GM19328 (cell line): ENCODE measurements around the gene LIN7C.

Source experiments
- ATAC-seq: cut with Tn5 transposase; IDR thresholded peaks from one replicate; pipeline ENCODE4 v1.9.1; 2021; ENCODE audit warnings: mild to moderate bottlenecking, moderate library complexity; ENCODE audit not compliant: unreplicated experiment

Gene LIN7C

GRCh38 chr11:27471589-27472397, 34.8 kb downstream of the LIN7C start:
- ATAC-seq, result peak; percentile 42

- ATAC-seq, result no peak
Observed at GRCh38 chr11:27470826-27471588, 35.6 kb downstream of the LIN7C start.

- ATAC-seq, result no peak
Observed at GRCh38 chr11:27470166-27470565, 36.4 kb downstream of the LIN7C start.

- no peak for ATAC-seq
Observed at GRCh38 chr11:27468995-27469695, 37.4 kb downstream of the LIN7C start.

GRCh38 chr11:27468209-27468994, 38.2 kb downstream of the LIN7C start:
- no peak for ATAC-seq

- ATAC-seq, result no peak
Observed at GRCh38 chr11:27467181-27467913, 39.2 kb downstream of the LIN7C start.

GRCh38 chr11:27466363-27466762, 40.2 kb downstream of the LIN7C start:
- ATAC-seq, result no peak

- no peak for ATAC-seq
Observed at GRCh38 chr11:27465629-27466028, 40.9 kb downstream of the LIN7C start.

GRCh38 chr11:27464909-27465308, 41.7 kb downstream of the LIN7C start:
- no peak for ATAC-seq

- no peak for ATAC-seq
Observed at GRCh38 chr11:27464289-27464696, 42.3 kb downstream of the LIN7C start.

- no peak for ATAC-seq
Observed at GRCh38 chr11:27462543-27462942, 44.0 kb downstream of the LIN7C start.

GRCh38 chr11:27460158-27460978, 46.2 kb downstream of the LIN7C start:
- no peak for ATAC-seq

GRCh38 chr11:27459191-27459590, 47.4 kb downstream of the LIN7C start:
- no peak for ATAC-seq

- ATAC-seq, result no peak
Observed at GRCh38 chr11:27458182-27458581, 48.4 kb downstream of the LIN7C start.

GRCh38 chr11:27456795-27457329, 49.7 kb downstream of the LIN7C start:
- ATAC-seq, result no peak

GRCh38 chr11:27456140-27456794, 50.3 kb downstream of the LIN7C start:
- ATAC-seq, result no peak

GRCh38 chr11:27455667-27456066, 50.9 kb downstream of the LIN7C start:
- ATAC-seq, result no peak

- no peak for ATAC-seq
Observed at GRCh38 chr11:27453701-27454100, 52.9 kb downstream of the LIN7C start.
